ENCODE data around the gene DSG2.
A peak's percentile ranks its signal among the peaks of the same experiment; 100 is the strongest.
"Not testable (repeated sequence)": the region's sequence is repeated elsewhere in the genome, so short reads cannot be mapped to it uniquely, and the experiment has no call there.

DSG2 gene

DNA sequence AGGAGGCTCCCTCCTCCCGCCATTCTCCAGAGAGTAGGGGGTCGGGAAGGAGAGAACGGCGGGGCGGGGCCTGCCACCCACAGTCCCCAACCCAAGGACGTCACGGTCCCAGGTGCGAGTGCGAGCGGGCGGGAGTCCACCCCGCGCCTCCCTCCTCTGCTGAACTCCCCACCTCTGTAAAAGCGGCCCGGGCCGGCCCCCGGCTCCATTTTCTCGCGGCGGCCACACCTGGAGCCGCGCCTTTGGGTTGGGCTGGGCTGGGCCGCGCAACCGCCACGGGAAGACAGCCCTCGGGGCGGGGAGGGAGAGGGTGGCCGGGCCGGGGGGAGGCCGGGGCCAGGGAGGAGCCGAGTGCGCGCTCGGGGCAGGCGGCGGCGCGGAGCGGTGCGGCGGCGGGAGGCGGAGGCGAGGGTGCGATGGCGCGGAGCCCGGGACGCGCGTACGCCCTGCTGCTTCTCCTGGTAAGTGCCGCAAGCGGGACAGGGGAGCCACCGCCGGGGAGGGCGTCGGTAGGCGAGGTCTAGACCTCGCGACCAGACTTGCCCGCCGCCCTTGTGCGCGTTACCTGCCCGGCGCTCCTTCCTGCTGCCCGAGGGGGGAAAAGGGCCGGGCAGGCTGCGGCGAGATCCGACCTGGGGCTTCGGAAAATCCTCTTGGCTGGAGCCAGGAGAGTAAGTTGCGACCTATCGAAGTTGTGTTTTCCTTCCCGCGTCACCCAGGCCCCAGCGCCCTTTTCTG lies at the start of gene DSG2:
Gene DSG2 (plus strand): TSS at position 342 of the 738 bp plus-strand sequence. CDS start 75 bp downstream, at position 417.
- DNase-seq (ENCODE audit: low read depth) = peak; percentile 14

DNA sequence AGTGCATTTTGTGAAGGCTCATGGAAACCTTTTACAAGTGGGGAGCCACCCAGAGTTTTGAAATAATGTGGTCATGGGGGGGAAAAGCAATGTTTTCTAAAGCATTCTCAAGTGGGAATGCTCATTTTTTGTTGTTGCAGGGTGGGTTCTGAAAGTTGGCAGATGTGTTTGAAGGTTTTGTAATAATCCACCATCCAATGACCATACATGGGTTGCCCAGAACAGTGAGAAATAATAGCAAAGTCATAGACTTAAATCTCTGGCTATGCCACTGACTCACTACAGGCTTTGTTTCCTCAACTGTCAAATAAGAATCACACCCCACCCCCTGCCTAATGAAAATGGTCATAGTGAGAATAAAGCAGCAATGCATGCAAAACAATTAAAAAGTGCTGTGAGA lies 47.6 kb upstream of the DSG2 start:
- peak; percentile 50 for DNase-seq (ENCODE audit: low read depth)

- no peak for DNase-seq (ENCODE audit: low read depth)
Measured at GRCh38 chr18:31451625-31452024, 46.4 kb upstream of the DSG2 start.

GRCh38 chr18:31454066-31454708 lies 43.8 kb upstream of the DSG2 start:
- DNase-seq (ENCODE audit: low read depth) = peak; percentile 54

DNA sequence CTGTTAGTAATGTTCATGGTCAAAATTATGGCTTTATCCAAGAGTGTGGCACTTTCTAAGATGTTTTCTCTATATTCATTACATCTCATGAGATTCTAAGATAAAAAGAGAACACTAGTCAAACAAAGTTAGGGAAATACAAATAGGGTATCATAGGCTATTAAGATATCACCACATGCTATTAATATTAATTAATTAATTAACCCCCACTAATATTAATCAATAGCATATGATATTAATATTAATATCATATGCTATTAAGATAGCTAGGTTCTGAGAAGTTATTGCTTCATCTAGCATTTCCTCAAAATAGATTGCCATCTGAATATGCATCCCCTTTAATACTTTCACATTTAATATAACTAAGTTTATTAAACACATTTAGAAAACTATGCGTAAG lies 28.3 kb upstream of the DSG2 start:
- DNase-seq (ENCODE audit: low read depth) = no peak

DNA sequence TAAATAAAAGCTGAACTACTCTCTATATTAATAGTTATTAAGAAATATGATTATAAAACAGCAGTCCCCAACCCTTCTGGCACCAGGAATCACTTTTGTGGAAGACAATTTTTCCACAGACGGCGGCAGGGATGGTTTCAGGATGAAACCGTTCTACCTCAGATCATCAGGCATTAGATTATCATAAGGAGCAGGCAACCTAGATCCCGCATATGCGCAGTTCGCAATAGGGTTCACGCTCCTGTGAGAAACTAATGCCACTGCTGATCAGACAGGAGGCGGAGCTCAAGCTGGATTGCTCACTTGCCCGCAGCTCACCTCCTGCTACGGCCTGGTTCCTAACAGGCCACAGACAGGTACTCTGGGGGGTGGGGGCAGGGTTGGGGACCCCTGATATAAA lies 19.3 kb upstream of the DSG2 start:
- DNase-seq (ENCODE audit: low read depth) = no peak

GRCh38 chr18:31482051-31482450 lies 15.9 kb upstream of the DSG2 start:
- no peak for DNase-seq (ENCODE audit: low read depth)

DNA sequence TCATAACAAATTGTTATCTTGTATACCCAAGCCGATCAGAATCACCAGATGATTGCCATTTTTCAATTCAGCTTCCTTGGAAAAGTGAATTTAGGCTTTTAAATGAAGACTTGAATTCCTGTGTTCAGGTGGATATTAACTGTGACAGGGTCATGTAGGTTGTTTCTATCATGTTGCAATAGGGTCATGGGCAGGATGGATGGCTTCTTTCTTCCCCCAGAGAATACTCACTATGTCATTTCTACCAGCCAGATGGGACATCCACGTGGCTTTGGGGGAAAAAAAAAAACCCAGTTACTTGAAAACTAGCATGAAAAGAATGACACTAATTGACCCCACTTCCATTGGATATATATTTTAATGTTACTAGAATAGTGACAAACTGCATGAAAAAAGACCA lies 14.6 kb upstream of the DSG2 start:
- DNase-seq (ENCODE audit: low read depth) = no peak

DNA sequence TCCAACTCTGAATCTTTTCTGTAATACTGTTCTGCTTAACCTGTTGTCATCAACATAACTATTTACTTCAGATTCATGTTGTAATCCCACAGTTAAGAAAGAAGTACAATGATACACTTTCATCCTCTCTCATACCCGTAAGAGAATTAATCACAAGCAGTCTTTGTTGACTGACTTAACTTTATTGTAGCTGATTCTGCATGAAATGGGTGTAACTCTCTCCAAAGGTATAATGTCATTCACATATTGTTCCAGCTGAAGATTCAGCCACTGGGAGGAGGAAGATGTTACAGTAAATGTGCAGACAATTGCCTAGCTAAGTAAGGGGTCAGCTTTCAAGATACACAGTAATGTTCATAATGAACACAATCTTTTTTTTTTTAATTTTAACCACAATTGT lies 13.5 kb upstream of the DSG2 start:
- DNase-seq (ENCODE audit: low read depth) = no peak

- no peak for DNase-seq (ENCODE audit: low read depth)
Measured at GRCh38 chr18:31486165-31486564, 11.8 kb upstream of the DSG2 start.

GRCh38 chr18:31487246-31488015 lies 10.5 kb upstream of the DSG2 start:
- DNase-seq (ENCODE audit: low read depth) = peak; percentile 79

GRCh38 chr18:31489311-31489710 lies 8.7 kb upstream of the DSG2 start:
- no peak for DNase-seq (ENCODE audit: low read depth)

DNA sequence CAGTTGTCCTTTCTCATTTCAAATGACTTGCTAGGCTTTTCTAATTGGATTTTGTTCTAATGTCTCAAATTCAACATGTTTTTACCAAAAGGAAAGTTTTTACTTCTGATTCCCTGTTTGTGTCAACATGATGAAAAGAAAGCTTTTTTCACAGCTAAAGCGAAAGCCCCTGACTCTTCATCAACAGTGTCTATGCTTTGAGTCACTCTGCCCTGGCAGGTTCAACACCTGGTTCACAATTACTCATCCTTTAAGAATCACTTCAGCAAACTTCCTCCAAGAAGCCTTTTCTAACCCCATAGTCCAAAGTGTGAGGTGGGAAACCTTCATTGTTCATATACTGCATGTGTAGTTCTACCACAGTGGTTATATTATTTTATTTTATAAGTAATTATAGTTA lies 7.6 kb upstream of the DSG2 start:
- no peak for DNase-seq (ENCODE audit: low read depth)

- no peak for DNase-seq (ENCODE audit: low read depth)
Measured at GRCh38 chr18:31490833-31491232, 7.1 kb upstream of the DSG2 start.

- DNase-seq (ENCODE audit: low read depth) = no peak
Measured at GRCh38 chr18:31491586-31491985, 6.4 kb upstream of the DSG2 start.

DNA sequence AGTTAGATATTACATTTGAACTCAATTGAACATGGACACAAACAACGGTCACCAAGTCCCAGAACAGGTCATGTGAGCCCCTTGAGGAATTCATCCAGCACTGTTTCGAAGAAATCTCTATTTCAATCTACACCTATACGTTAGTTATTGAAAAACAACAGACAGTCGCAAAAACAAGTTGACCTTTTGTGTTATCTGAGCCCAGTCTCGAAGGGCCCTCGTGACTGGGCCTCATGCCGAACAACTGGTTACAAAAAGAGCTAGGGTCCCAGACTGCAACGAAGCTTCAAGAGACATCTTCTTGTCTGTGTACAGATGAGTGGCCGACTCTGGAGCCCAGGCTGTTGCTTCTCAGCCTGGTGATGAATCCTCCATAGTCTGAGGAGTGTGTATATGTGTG lies 5.3 kb upstream of the DSG2 start:
- no peak for DNase-seq (ENCODE audit: low read depth)

DNA sequence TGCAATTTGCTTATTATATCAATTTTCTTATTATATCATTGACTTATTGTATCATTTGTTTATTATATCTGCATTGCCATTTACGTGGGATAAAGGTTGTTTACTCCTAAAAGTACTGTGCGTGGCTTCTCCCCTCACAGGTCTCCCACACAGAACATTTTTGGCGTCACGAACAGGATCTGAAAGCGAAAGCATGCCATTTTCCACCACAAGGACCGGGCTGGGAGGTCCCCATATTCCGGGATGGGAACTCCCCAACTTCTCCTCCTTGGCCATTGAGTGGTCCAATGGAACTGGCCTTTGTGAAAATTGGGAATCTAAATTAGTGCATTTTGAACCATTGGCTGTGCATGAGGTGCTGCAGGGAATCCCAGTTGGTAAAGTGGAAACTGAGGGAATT lies 4.8 kb upstream of the DSG2 start:
- DNase-seq (ENCODE audit: low read depth) = no peak

GRCh38 chr18:31493941-31494340 lies 4.0 kb upstream of the DSG2 start:
- no peak for DNase-seq (ENCODE audit: low read depth)

GRCh38 chr18:31494705-31495244 lies 3.2 kb upstream of the DSG2 start:
- not testable (repeated sequence) for DNase-seq (ENCODE audit: low read depth)

DNA sequence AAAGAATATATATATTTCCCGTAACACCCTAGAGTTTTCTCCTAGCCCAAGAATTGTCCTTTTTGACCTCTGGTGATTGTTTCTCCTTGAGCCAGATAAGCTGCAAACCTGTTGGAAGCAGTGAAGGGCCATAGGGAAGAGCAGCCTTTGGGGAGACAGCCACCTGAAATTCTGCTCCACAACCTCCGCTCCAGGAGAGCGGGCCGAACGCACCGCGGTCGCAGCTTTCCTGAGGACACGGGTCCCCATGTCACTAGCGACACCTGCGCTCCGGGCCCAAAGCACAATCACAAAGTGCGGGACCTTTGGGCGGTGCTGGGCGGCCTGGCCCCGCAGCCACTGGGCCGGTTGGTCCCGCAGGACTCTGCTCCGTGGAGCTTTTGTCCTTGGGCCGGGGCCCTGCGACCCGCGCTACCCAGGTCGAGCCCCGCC lies 557 bp upstream of the DSG2 start:
- no peak for DNase-seq (ENCODE audit: low read depth)

GRCh38 chr18:31498574-31499524 lies 872 bp downstream of the DSG2 start:
- DNase-seq (ENCODE audit: low read depth) = no peak
